K562 (cell line): ENCODE data around the gene ZSWIM1.

ENCODE experiments used
- ATF6 ChIP-seq: sonication (generic); formaldehyde crosslinking; IDR thresholded peaks from 2 replicates; pipeline ENCODE4 v1.4.0; 2020; ENCODE audit warnings: mild to moderate bottlenecking, missing genetic modification reagents
- POLR2A ChIP-seq: fragments of 450-650 bp; conservative IDR thresholded peaks from 2 replicates; pipeline ENCODE4 v1.6.1; 2016
- TF ChIP-seq, protein P1 (sequence below): fragments of 450-650 bp; IDR thresholded peaks from one replicate; pipeline ENCODE4 v1.6.1; 2018; ENCODE audit warnings: mild to moderate bottlenecking, moderate library complexity; ENCODE audit not compliant: partially characterized antibody
- TF ChIP-seq, protein P2 (sequence below), 3 experiments: IDR thresholded peaks in 2 of 3; conservative IDR thresholded peaks in 1 of 3; 2 replicates each; pipeline ENCODE4 v1.5.1; 2011 to 2012; ENCODE audit warnings: low read length in 3 of 3, mild to moderate bottlenecking in 3 of 3, control low read depth in 2 of 3, improper control_type of control experiment in 1 of 3, inconsistent platforms in 1 of 3, low read depth in 1 of 3, mixed read lengths in 1 of 3, moderate library complexity in 1 of 3; ENCODE audit not compliant: insufficient read depth in 2 of 3

- TF ChIP-seq, protein P1, sequence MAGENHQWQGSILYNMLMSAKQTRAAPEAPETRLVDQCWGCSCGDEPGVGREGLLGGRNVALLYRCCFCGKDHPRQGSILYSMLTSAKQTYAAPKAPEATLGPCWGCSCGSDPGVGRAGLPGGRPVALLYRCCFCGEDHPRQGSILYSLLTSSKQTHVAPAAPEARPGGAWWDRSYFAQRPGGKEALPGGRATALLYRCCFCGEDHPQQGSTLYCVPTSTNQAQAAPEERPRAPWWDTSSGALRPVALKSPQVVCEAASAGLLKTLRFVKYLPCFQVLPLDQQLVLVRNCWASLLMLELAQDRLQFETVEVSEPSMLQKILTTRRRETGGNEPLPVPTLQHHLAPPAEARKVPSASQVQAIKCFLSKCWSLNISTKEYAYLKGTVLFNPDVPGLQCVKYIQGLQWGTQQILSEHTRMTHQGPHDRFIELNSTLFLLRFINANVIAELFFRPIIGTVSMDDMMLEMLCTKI, result no peak
- TF ChIP-seq POLR2A, result no peak
- TF ChIP-seq ATF6 (CRISPR knock-in tag), result no peak
- TF ChIP-seq, protein P2, sequence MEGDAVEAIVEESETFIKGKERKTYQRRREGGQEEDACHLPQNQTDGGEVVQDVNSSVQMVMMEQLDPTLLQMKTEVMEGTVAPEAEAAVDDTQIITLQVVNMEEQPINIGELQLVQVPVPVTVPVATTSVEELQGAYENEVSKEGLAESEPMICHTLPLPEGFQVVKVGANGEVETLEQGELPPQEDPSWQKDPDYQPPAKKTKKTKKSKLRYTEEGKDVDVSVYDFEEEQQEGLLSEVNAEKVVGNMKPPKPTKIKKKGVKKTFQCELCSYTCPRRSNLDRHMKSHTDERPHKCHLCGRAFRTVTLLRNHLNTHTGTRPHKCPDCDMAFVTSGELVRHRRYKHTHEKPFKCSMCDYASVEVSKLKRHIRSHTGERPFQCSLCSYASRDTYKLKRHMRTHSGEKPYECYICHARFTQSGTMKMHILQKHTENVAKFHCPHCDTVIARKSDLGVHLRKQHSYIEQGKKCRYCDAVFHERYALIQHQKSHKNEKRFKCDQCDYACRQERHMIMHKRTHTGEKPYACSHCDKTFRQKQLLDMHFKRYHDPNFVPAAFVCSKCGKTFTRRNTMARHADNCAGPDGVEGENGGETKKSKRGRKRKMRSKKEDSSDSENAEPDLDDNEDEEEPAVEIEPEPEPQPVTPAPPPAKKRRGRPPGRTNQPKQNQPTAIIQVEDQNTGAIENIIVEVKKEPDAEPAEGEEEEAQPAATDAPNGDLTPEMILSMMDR (IDR thresholded peaks at IDR 0.05 in 2 of 3, conservative IDR thresholded peaks at IDR 0.05 in 1 of 3; ENCODE audit: insufficient read depth in 2 of 3, low read depth in 1 of 3, low read length in 3 of 3), result no peak
Observed at GRCh38 chr20:45897289-45897688, 16.3 kb downstream of the ZSWIM1 start.
